GM21723 (cell line): Measurements from ENCODE around the gene DIP2C.
"Not testable (repeated sequence)": the region's sequence is repeated elsewhere in the genome, so short reads cannot be mapped to it uniquely, and the experiment has no call there.

Experiments used
- ATAC-seq: cut with Tn5 transposase; IDR thresholded peaks from one replicate; pipeline ENCODE4 v1.9.1; 2021; ENCODE audit warnings: mild to moderate bottlenecking, moderate library complexity; ENCODE audit not compliant: unreplicated experiment

Gene DIP2C

GRCh38 chr10:370449-370825, 319.0 kb downstream of the DIP2C start:
- no peak for ATAC-seq

- ATAC-seq: no peak
These were observed 319.6 kb downstream of the DIP2C start for GRCh38 chr10:369684-370448.

- ATAC-seq: no peak
These were observed 320.2 kb downstream of the DIP2C start for GRCh38 chr10:369221-369683.

- ATAC-seq: no peak
These were observed 320.8 kb downstream of the DIP2C start for GRCh38 chr10:368579-369220.

- ATAC-seq: not testable (repeated sequence)
These were observed 321.4 kb downstream of the DIP2C start for GRCh38 chr10:368107-368506.

- no peak for ATAC-seq
These were observed 321.8 kb downstream of the DIP2C start for GRCh38 chr10:367636-368035.

GRCh38 chr10:366186-366585, 323.3 kb downstream of the DIP2C start:
- no peak for ATAC-seq

- no peak for ATAC-seq
These were observed 325.1 kb downstream of the DIP2C start for GRCh38 chr10:364267-364775.

- no peak for ATAC-seq
These were observed 326.3 kb downstream of the DIP2C start for GRCh38 chr10:363152-363551.

GRCh38 chr10:361203-362081, 328.0 kb downstream of the DIP2C start:
- ATAC-seq: no peak

- no peak for ATAC-seq
These were observed 328.8 kb downstream of the DIP2C start for GRCh38 chr10:360653-361052.

GRCh38 chr10:359762-360161, 329.7 kb downstream of the DIP2C start:
- no peak for ATAC-seq

GRCh38 chr10:359093-359492, 330.4 kb downstream of the DIP2C start:
- no peak for ATAC-seq

GRCh38 chr10:357201-357950, 332.1 kb downstream of the DIP2C start:
- ATAC-seq: no peak

GRCh38 chr10:356452-356851, 333.0 kb downstream of the DIP2C start:
- ATAC-seq: no peak

- no peak for ATAC-seq
These were observed 334.4 kb downstream of the DIP2C start for GRCh38 chr10:354901-355617.

- ATAC-seq: no peak
These were observed 336.8 kb downstream of the DIP2C start for GRCh38 chr10:352476-353235.

GRCh38 chr10:351770-352334, 337.6 kb downstream of the DIP2C start:
- ATAC-seq: no peak

GRCh38 chr10:350981-351501, 338.4 kb downstream of the DIP2C start:
- ATAC-seq: no peak
